Measurements from ENCODE around the gene SLC35G1. TPM values are rescaled to one million over a fixed set of nuclear protein-coding genes. Genes with fewer than 3 reads are reported as not detected.

SLC35G1 gene
- total RNA-seq (2014; rRNA removed), result 5.1 and 6.4 TPM in 2 replicates
- 3.7 TPM for polyA plus RNA-seq (2012)

GRCh38 chr10:93893646-93894515 lies at the start of gene SLC35G1:
Gene SLC35G1, plus strand, starts transcription at chr10:93893978. Its CDS starts 56 bp downstream, at chr10:93894034.
- peak; percentile 66 for DNase-seq (ENCODE audit: low read depth)

GRCh38 chr10:93844979-93845626 lies 48.7 kb upstream of the SLC35G1 start:
- DNase-seq (ENCODE audit: low read depth), result no peak

GRCh38 chr10:93849593-93849992 lies 44.2 kb upstream of the SLC35G1 start:
- DNase-seq (ENCODE audit: low read depth), result no peak

GRCh38 chr10:93850031-93851015 lies 43.5 kb upstream of the SLC35G1 start:
- no peak for DNase-seq (ENCODE audit: low read depth)

- DNase-seq (ENCODE audit: low read depth), result no peak
Observed at GRCh38 chr10:93851169-93851568, 42.6 kb upstream of the SLC35G1 start.

- DNase-seq (ENCODE audit: low read depth), result no peak
Observed at GRCh38 chr10:93852476-93853095, 41.2 kb upstream of the SLC35G1 start.

- no peak for DNase-seq (ENCODE audit: low read depth)
Observed at GRCh38 chr10:93854975-93855374, 38.8 kb upstream of the SLC35G1 start.

GRCh38 chr10:93856349-93857145 lies 37.2 kb upstream of the SLC35G1 start:
- no peak for DNase-seq (ENCODE audit: low read depth)

GRCh38 chr10:93859049-93859655 lies 34.6 kb upstream of the SLC35G1 start:
- DNase-seq (ENCODE audit: low read depth), result no peak

GRCh38 chr10:93861825-93862224 lies 32.0 kb upstream of the SLC35G1 start:
- DNase-seq (ENCODE audit: low read depth), result no peak

- no peak for DNase-seq (ENCODE audit: low read depth)
Observed at GRCh38 chr10:93865794-93866425, 27.9 kb upstream of the SLC35G1 start.

GRCh38 chr10:93867525-93867924 lies 26.3 kb upstream of the SLC35G1 start:
- DNase-seq (ENCODE audit: low read depth), result no peak

- DNase-seq (ENCODE audit: low read depth), result no peak
Observed at GRCh38 chr10:93871671-93872204, 22.0 kb upstream of the SLC35G1 start.

GRCh38 chr10:93872375-93873158 lies 21.2 kb upstream of the SLC35G1 start:
- no peak for DNase-seq (ENCODE audit: low read depth)

GRCh38 chr10:93873420-93874115 lies 20.2 kb upstream of the SLC35G1 start:
- DNase-seq (ENCODE audit: low read depth), result peak; percentile 26

- no peak for DNase-seq (ENCODE audit: low read depth)
Observed at GRCh38 chr10:93874309-93875031, 19.3 kb upstream of the SLC35G1 start.

- DNase-seq (ENCODE audit: low read depth), result peak; percentile 19
Observed at GRCh38 chr10:93875032-93875358, 18.8 kb upstream of the SLC35G1 start.
